A673 (cell line): ENCODE measurements around the gene ABCB4. TPM values are rescaled to one million over a fixed set of nuclear protein-coding genes. Genes with fewer than 3 reads are reported as not detected.

ENCODE experiments used
- BruUV-seq: library from RNA; stranded (reverse); fragments of 400-500 nt; replicated peaks from 2 replicates; lab custom pipeline; 2021; lab: Mats Ljungman, UMichigan
- CTCF ChIA-PET: fragments of 300-600 bp; sonication (Branson Sonifier 250); formaldehyde crosslinking; loops from one replicate; lab custom pipeline; 2022; ENCODE audit warnings: antibody characterized with exemption; lab: Charles Lee
- POLR2A ChIA-PET: fragments of 300-600 bp; sonication (Branson Sonifier 250); formaldehyde crosslinking; loops from one replicate; lab custom pipeline; 2022; ENCODE audit warnings: antibody characterized with exemption; ENCODE audit not compliant: low non-redundant PET; lab: Charles Lee
- DNase-seq: peaks from one replicate; pipeline ENCODE4 v3.0.0-alpha.2; 2015; ENCODE audit warnings: low spot score
- H3K27ac ChIP-seq: fragments of 200-600 bp; sonication (generic); 2 replicates; pipeline ENCODE4 v1.5.1; 2016; ENCODE audit warnings: mixed run types, low read depth, mild to moderate bottlenecking, mixed read lengths, antibody characterized with exemption, low read length; ENCODE audit not compliant: poor library complexity, severe bottlenecking
- H3K27me3 ChIP-seq: fragments of 200-600 bp; sonication (generic); replicated peaks from 2 replicates; pipeline ENCODE4 v1.6.1; 2017; ENCODE audit warnings: mixed run types, low read depth, mild to moderate bottlenecking, mixed read lengths, antibody characterized with exemption, low read length; ENCODE audit not compliant: insufficient read depth, poor library complexity
- H3K36me3 ChIP-seq: fragments of 200-600 bp; sonication (generic); 2 replicates; pipeline ENCODE4 v1.6.1; 2016; ENCODE audit warnings: mixed run types, mild to moderate bottlenecking, mixed read lengths, antibody characterized with exemption, low read length; ENCODE audit not compliant: insufficient read depth, poor library complexity, severe bottlenecking
- H3K4me1 ChIP-seq: fragments of 200-600 bp; sonication (generic); 2 replicates; pipeline ENCODE4 v1.6.1; 2017; ENCODE audit warnings: mixed run types, mild to moderate bottlenecking, mixed read lengths, antibody characterized with exemption, low read length; ENCODE audit not compliant: insufficient read depth, poor library complexity, severe bottlenecking
- H3K4me3 ChIP-seq: fragments of 200-600 bp; sonication (generic); 2 replicates; pipeline ENCODE4 v1.5.1; 2016; ENCODE audit warnings: low read depth, mixed run types, mild to moderate bottlenecking, mixed read lengths, low read length; ENCODE audit not compliant: poor library complexity, severe bottlenecking
- H3K9me3 ChIP-seq: fragments of 200-600 bp; sonication (generic); 2 replicates; pipeline ENCODE4 v1.6.1; 2016; ENCODE audit warnings: mixed run types, low read depth, mild to moderate bottlenecking, mixed read lengths, antibody characterized with exemption, low read length; ENCODE audit not compliant: poor library complexity, severe bottlenecking
- CTCF ChIP-seq: fragments of 300-800, 200-600 bp; sonication (generic); conservative IDR thresholded peaks from 2 replicates; pipeline ENCODE4 v1.5.1; 2017; ENCODE audit warnings: low read depth, mild to moderate bottlenecking, antibody characterized with exemption, low read length, moderate library complexity, mixed read lengths
- EZH2 ChIP-seq: fragments of 200-600 bp; sonication (generic); IDR thresholded peaks from 2 replicates; pipeline ENCODE4 v1.6.1; 2017; ENCODE audit warnings: borderline replicate concordance, low read depth, mild to moderate bottlenecking, mixed read lengths, antibody characterized with exemption, low read length; ENCODE audit not compliant: poor library complexity, severe bottlenecking
- intact Hi-C: fragments of 100-400 bp; cut with micrococcal nuclease; formaldehyde crosslinking; loops from one replicate; pipeline ENCODE4 v1.10.0; 2022; ENCODE audit not compliant: unreplicated experiment
- total RNA-seq: library from RNA; stranded (reverse); gene quantifications from 2 replicates; pipeline ENCODE4 v1.2.3, GENCODE V29; 2021

Gene ABCB4
- total RNA-seq, 1 experiment from 2014 or later: 0.15 TPM

GRCh38 chr7:87420173-87420572 lies 55.3 kb downstream of the ABCB4 start:
- ChIA-PET POLR2A (no interaction called here), CTCF (interaction anchor here (0.7 kb wide), 1 partner anchor 1026 kb away, joined by 4 read pairs; no protein-coding TSS in a partner anchor)
- no peak for TF ChIP-seq CTCF
- no peak for TF ChIP-seq EZH2
- H3K27me3 ChIP-seq: no peaks in the 10 kb centered on the region
- H3K4me3 ChIP-seq: no peak overlapping the region
- no peaks in the 10 kb centered on the region for H3K36me3 ChIP-seq
- intact Hi-C loops: no loop called here
- BruUV-seq: no TSS peak
- no peaks in the 10 kb centered on the region for H3K9me3 ChIP-seq
- no peak overlapping the region for H3K27ac ChIP-seq
- peak; percentile 37 for DNase-seq
- no peaks in the 10 kb centered on the region for H3K4me1 ChIP-seq

GRCh38 chr7:87416682-87417587 lies 58.5 kb downstream of the ABCB4 start:
- POLR2A ChIA-PET: no interaction called here
- TF ChIP-seq CTCF (peak; percentile 71), EZH2 (no peak)

GRCh38 chr7:87414794-87415188 lies 60.7 kb downstream of the ABCB4 start:
- CTCF ChIA-PET: interaction anchor here (0.5 kb wide), 1 partner anchor 806 kb away, joined by 3 read pairs; no protein-coding TSS in a partner anchor
- no TSS peak for BruUV-seq
- Histone ChIP-seq H3K27me3 (no peaks in the 10 kb centered on the region), H3K36me3 (no peaks in the 10 kb centered on the region), H3K9me3 (no peaks in the 10 kb centered on the region), H3K4me1 (no peaks in the 10 kb centered on the region), H3K4me3 (no peak overlapping the region), H3K27ac (no peak overlapping the region)
- TF ChIP-seq CTCF (no peak), EZH2 (no peak)
- POLR2A ChIA-PET: no interaction called here
- DNase-seq: no peak
- intact Hi-C loops: loop anchor here (5.0 kb wide), 2 partner anchors 177 to 487 kb away; no protein-coding TSS in a partner anchor

More at GRCh38 chr7:87416682-87417587, 58.5 kb downstream of the ABCB4 start:
- no peaks in the 10 kb centered on the region for H3K4me1 ChIP-seq
- intact Hi-C loops: loop anchor here (1.0 to 5.0 kb wide), 3 partner anchors 105 to 490 kb away; no protein-coding TSS in a partner anchor
- BruUV-seq: no TSS peak
- H3K27ac ChIP-seq: no peak overlapping the region
- H3K9me3 ChIP-seq: no peaks in the 10 kb centered on the region
- peak; percentile 73 for DNase-seq
- CTCF ChIA-PET: interaction anchor here (1.7 kb wide), 1 partner anchor 105 kb away, joined by 7 read pairs; no protein-coding TSS in a partner anchor
- no peak overlapping the region for H3K4me3 ChIP-seq
- no peaks in the 10 kb centered on the region for H3K27me3 ChIP-seq
- H3K36me3 ChIP-seq: no peaks in the 10 kb centered on the region
